Fibroblast of skin of left biceps (primary cell): Measurements from ENCODE around the gene BPTF.
"Not testable (repeated sequence)": the region's sequence is repeated elsewhere in the genome, so short reads cannot be mapped to it uniquely, and the experiment has no call there.

Source experiments
- DNase-seq, 2 experiments: peaks; one replicate each; pipeline ENCODE4 v3.0.0-alpha.2; 2013; ENCODE audit warnings: low read depth in 2 of 2

The BPTF gene

GRCh38 chr17:68015081-68015723 is 189.9 kb downstream of the BPTF start:
- no peak for DNase-seq

DNA sequence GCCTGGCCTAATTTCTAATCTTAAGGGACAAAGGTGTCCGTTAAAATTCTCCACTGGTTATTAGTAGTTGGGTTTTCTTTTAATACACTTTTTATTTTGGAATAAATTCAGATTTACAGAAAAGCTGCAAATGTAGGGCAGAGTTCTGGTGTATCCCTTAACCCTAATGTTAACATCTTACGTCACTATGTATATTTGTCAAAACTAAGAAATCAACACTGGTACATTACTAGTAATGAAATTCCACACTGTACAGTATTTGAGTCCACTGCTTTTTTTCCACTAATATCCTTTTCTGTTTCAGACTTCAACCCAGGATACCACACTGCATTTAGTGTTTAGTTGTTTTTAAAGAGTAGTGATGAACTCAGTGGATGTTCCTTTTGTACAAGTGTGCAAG is 191.5 kb downstream of the BPTF start:
- no peak for DNase-seq

GRCh38 chr17:68018493-68018892 is 193.2 kb downstream of the BPTF start:
- not testable (repeated sequence) for DNase-seq

DNA sequence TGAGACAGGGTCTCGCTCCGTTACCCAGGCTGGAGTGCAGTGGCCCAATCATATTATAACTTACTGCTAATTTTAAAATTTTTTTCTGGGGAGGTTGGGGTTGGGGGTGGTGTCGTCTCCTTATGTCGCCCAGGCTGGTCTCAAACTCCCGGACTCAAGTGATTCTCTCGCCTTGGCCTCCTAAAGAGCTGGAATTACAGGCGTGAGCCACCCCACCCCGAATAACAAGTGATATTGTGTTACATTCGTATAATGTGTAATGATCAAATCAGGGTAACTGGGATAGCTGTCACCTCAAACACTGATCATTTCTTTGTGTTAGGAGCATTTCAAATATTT is 194.0 kb downstream of the BPTF start:
- DNase-seq: no peak

GRCh38 chr17:68019675-68020408 is 194.5 kb downstream of the BPTF start:
- peak; percentile 89 to 90 for DNase-seq

GRCh38 chr17:68020409-68020756 is 195.1 kb downstream of the BPTF start:
- no peak for DNase-seq

- DNase-seq: not testable (repeated sequence)
Measured at GRCh38 chr17:68020791-68021190, 195.5 kb downstream of the BPTF start.

GRCh38 chr17:68021963-68022362 is 196.7 kb downstream of the BPTF start:
- DNase-seq: no peak

- not testable (repeated sequence) for DNase-seq
Measured at GRCh38 chr17:68022547-68022946, 197.2 kb downstream of the BPTF start.

DNA sequence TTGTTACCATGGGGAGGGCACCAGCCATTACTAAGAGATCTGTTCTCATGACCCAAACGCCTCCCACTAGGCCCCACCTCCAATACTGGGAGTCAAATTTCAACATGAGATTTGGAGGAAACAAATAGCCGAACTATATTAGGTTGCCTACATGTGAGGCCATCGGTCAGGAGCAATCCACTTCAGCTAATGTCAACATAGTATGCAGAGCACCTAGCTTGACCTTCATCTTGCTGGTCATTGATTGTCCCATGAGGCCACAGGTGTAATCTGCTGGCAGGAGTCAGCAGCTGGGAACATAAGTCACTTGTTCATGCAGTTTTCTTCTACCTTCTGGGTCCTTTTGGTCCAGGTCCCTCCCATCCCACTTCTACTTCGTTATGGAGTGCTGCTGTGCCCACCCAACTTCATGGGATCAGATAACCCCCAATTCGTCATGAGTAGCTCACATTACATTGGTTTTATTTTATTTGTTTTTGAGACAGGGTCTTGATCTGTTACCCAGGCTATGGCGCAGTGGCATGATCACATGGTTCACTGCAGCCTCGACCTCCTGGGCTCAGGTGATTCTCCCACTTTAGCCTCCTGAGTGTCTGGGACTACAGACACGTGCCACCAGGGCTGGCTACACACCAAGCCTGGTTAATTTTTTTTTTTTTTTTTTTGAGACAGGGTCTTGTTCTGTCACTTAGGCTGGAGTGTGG is 204.4 kb downstream of the BPTF start:
- DNase-seq: no peak
